NCI-H1436 (cell line): ENCODE data around the gene EML5.

ENCODE experiments used
- DNase-seq: peaks from one replicate; lab custom pipeline; 2025; lab: John Stamatoyannopoulos, UW

EML5 gene

GRCh38 chr14:88616697-88617096 is 176.1 kb downstream of the EML5 start:
- no peak for DNase-seq

DNA sequence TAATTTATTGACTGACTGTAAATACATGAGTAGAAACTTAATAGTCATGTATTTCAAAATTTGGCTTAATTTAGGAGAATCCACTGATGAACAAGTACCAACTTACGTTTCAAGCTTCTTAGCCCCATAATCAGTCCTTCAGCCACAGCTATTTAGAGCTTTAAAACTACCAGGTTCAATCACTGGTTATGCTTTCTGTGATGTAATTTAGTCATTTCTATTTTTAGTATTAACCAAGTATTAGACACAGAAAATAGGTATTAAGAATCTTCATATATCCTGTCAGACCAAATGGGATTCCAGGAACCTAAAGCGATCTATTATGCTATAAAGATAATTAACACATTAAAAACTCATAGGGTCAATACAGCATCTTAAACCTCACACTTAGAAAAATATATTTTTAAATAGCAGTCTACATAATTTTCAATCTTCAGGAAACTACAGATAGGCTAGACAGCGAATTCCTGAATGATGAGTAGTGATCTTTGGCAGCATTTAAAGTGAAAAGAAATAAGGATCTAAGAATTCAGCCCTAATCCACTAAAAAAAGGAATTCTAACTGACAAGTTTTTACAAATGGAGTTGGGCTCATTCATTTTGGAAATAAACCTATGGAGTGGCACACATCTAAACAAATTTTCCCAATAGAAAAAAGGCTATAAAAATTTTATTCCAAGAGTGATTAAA is 178.4 kb downstream of the EML5 start:
- DNase-seq = no peak

DNA sequence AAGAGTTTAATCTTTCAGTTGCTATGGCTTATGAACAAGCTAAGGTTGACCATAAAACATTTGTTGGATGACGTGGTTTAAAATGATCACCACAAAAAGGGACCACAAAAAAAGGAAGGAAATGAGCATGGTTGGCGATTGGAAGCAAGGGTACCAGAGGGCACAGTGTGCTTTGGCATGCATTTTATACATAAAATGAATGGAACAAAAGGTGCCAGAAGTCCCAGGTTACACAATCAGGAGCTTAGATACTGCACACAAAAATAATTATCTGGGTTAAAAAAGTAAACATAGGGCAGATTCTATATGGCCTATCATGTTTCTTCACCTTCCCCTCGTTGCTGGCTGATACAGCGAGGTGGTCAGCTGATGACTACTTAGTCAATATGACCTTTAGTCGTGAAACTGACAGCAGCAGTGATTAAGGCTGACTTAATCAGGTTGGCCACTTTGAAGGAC is 179.2 kb downstream of the EML5 start:
- DNase-seq = no peak

DNA sequence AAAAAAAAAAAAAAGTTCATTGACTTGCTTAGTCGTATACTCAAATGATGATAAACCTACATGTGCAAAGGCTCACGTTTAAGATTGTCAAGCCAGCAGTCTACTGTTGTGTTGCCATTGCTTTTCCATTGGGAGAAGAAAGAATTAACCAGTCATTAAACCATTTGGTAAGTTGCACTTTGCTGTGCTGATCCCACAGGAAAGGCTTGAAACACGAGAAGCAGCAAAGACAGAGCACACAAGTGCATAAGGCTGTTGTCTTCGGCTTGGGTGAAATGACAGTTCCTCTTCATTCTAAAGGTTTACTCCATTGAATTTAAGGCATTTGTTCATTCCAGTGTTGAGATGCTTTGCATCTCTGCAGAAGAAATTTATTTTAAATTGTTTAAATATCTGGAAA is 179.8 kb downstream of the EML5 start:
- DNase-seq = no peak

- DNase-seq = no peak
These were observed 180.9 kb downstream of the EML5 start for GRCh38 chr14:88611878-88612277.

GRCh38 chr14:88607829-88608228 is 184.9 kb downstream of the EML5 start:
- DNase-seq = no peak

- no peak for DNase-seq
These were observed 187.2 kb downstream of the EML5 start for GRCh38 chr14:88605594-88605993.

GRCh38 chr14:88604212-88604611 is 188.5 kb downstream of the EML5 start:
- no peak for DNase-seq

DNA sequence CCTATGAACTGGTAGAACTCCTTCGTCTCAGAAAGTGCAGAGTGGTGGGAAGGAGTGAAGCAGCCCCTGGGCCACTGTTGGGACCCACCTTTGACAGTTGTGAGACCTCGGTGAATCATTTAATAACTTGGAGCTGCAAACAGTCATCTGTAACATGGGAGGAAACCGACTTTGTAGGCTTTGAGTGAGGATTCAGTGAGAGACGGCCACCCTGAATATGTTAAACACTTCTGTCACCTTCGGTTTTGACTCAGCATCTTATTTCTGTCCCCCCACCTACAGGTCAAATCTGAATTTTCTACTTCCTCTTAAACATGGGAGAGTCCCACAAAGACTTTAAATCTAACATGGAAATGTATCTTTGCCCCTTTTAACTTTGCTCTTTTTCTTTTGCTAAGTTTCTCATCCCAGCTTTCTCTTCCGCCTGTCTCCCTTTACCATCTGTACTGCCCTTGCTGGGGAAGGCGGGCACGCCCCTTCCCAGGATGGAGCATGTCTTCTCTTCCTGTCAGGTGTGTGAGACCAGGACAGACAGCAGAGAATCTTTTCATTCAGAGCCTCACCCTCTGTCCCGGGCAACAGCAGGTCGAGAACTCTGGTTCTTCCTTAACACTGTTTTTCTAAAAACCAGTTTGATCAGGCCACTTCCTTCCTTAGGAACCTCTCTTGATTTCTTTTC is 192.9 kb downstream of the EML5 start:
- DNase-seq = no peak

DNA sequence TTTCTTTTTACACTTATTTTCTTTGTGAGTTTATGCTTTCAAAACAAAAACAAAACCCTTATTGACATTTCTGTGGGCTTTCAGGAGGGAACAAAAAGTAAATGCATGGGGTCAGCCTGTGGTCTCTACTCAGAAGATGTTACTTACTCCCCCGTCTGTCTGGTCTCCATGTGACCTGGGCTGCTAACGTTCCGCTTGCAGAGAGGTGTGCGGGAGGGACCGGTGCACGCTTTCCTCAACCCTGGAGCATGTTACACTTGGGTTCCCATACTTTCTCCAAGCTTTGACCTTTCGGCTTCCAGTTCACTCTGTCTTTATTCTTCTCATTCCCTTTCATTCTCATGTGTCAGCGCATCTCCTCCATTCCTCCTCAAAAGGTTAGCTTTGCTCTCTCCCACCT is 193.4 kb downstream of the EML5 start:
- no peak for DNase-seq

DNA sequence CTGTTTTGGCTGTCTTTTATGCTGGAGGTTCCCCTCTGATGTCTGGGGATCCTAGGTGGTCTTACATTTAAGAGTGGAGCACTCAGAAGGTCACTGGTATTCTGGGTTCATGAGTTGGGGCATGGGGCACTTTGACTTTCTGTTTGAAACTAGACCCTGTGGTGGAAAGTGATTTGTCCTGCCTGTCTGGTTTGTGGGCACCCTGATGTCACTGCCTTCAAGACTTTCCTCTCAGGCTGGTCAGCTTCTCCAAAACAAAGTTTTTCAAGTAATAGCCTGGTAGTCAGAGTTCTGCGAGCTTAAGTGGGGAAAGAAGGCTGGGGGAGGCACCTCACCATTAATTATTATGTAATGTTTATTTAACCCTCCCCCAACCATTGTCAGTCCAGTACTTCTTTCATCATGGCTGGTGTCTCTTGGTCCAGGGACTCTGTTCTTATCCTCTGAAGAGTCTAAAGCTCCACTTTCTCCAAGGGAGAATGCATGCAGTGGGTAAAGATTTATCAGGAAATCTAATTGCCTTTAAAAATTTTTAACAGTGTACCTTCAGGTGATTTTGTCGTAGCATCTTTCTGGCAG is 194.6 kb downstream of the EML5 start:
- no peak for DNase-seq

DNA sequence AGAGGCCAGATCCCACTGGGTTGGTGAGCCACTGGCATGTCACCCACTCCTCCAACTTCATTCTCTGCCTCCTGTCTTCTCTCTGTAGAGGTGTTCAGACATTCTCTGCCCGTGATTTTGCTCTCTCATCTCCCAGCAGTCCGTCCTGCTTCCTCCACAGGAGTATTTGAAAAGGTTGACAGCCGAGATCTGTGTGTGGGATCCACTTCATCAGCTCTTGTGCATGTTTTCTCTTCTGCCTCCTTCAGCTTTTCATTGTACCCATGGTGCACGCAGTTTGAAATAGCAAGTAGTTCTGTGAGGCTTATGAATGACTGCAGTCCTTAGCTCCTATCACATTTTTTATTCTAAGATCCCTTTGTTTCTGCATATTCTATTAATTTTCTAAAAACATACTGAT is 195.2 kb downstream of the EML5 start:
- no peak for DNase-seq

- DNase-seq = no peak
These were observed 195.7 kb downstream of the EML5 start for GRCh38 chr14:88597038-88597437.

DNA sequence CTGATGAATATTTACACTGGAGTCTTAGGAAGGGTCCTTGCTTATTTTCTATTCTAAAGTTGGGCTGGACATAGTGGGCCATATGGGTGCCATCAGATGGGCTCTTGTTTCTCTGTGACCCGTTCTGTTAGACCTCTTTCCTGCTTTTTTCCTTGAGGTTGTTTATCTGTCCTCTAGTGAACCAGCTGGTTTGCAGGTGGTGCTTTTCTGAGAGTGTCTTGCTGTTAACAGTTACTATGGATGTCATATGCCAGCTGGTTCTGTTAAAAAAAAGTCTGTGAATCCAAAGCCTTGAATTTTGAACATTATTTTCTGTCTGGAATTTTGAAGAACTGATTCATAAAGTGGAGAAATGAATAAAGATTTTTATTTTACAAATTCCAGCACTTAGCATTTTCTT is 200.7 kb downstream of the EML5 start:
- DNase-seq = no peak

DNA sequence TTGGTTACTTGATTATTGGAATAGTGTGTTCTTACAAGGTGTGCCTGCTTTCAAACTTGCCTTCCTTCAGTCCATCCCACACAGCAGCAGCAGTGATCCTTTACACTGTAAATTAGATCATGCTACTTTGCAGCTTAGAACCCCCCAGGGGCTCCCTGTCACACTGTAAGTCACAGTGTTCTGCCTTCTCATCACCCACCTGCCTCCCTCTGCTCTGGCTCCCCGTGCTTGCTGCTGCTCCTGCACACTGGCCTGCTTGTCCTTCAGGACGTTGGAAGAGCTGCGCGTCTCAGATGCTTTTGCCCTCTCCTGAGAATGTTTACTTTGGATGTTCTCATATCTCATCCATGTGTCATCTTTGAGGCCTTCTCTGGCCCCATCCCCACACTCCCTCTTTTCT is 202.6 kb downstream of the EML5 start:
- DNase-seq = no peak

DNA sequence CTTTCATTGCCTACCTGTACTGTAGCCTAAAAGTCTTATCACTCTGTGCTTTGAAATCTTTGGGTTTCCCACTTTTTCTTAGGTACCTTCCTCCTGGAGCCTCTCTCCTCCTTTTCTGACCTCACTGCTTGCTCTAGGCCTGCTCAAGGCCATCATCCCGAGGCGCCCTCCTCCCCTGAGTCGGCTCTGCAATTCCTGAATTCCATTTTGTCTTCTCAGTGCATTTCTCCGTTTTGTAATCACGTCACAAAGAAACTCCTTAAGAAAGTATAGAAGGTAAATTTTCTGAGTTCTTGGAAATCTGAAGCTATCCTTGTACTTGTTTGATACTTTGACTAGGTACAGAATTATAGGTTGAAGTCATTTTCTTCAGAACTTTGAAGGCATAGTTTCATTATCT is 204.7 kb downstream of the EML5 start:
- no peak for DNase-seq

DNA sequence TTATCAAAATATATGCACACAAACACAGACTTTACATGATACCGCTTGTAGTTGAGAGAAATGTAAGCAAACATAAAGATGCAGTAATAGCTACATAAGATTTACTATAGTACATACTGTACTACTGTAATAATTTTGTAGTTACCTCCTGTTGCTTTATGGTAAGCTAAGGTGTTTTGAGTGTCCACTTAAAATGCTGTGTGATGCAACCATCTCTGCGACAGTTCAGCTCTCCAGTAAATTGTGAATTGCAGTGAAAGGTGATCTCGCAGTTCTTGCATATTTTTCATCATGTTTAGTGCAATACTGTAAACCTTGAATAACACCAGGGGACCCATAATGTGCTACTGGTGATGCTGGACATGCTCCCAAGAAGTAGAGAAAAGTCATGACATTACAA is 208.3 kb downstream of the EML5 start:
- DNase-seq = no peak

DNA sequence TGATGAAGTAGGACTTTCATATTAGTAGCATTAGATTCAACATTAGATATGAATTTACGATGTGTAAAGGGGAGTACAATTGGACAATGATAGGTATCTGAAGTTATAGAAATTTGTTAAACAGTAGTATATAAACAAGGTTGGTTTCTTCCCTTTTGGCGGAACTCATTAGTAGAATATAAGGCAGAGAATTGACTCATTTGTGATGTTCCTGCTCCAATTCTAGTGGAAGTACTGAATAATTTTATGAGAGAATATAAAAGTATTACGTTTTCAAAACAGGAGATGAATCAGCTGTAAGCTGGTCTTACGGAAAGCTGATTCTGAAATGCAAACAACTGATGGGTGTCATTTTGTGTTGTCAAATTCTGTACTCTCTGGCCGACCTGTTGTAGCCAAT is 216.5 kb downstream of the EML5 start:
- no peak for DNase-seq

DNA sequence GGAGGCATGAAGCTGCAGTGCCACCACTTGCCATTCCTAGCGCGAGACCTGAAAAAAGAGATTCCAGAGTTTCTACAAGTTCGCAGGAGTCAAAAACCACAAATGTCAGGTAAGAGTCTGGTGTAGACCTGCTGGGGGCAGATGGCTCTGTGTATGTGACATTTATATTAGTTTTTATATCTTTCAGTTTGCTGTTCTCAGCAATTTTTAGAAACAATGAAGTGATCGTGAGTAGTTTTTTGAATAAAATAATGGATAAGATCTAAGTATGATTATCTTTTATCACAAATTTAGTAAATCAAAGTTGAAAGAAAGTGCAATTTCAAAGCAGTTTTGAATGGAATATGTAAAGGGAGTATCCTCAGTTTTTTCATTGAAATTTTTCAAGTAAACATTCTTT is 220.6 kb downstream of the EML5 start:
- no peak for DNase-seq

GRCh38 chr14:88568196-88568595 is 224.6 kb downstream of the EML5 start:
- no peak for DNase-seq

DNA sequence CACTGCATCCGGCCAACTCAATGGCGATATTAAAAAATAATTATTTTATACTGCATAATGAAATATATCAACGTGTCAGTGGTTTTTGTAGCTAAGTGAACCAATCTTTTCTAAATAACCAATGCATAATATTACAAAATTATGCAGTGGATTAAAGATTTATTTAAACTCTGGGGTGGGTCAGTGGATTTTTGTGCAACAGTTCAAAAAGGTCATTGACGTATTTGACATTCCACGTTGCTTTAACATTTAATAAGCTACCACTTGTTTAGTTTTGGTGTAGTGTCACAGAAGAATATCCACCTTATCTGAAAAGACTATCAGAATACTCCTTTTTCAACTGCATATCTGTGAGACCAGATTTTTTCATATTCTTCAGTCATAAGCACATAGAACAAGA is 227.3 kb downstream of the EML5 start:
- DNase-seq = no peak

DNA sequence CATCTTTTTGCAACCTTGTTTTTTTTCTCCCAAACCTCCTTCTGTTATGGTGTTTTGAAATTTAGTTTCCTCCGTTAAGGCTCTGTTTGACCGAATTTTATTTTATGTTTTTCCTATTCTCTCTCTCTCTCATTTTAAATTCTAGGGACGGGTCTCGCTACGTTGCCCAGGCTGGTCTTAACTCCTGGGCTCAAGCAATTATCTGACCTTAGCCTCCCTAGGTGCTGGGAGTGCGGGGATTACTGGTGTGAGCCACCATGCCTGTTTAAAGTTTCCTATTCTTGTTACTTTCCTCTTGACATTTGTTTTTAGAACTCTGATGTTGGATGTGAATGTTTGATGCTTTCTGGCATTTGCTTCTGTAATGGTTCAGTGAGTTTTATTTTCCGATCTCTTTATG is 228.9 kb downstream of the EML5 start:
- DNase-seq = no peak

GRCh38 chr14:88562831-88563686 is 229.7 kb downstream of the EML5 start, which contains the start of gene ZC3H14:
Gene ZC3H14 (plus strand): TSS chr14:88563037. CDS start chr14:88563134, 97 bp downstream.
- DNase-seq = peak; percentile 85
